GM10266 (cell line): ENCODE results near the gene PAGE2B.

Source experiments
- DNase-seq: peaks from one replicate; pipeline ENCODE4 v3.0.0; 2012; ENCODE audit errors: extremely low spot score
- TF ChIP-seq, protein P1 (sequence below): IDR thresholded peaks from 2 replicates; pipeline ENCODE4 v1.5.1; 2012; ENCODE audit warnings: mild to moderate bottlenecking, low read depth; ENCODE audit not compliant: control insufficient read depth, insufficient read depth; ENCODE audit errors: missing control alignments

PAGE2B gene

DNA sequence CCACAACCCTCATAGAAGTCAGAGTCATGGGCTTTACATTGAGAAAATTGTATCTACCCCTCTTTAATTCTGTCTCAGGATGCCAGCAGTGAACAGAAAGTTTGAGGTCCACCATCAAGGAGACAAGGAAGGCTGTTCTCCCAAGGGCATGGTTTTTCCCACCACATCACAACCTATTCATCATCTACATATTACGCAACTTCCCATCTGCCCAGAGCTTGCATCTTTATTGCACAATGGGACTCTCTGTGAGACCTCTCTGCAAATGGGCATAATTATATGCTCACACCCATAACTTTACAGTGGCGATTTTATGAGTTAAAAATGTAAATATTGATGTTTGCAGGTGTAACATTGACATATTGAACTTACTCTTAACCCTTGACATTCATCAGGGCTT, 52.9 kb downstream of the PAGE2B start:
- DNase-seq = no peak
- TF ChIP-seq, protein P1, sequence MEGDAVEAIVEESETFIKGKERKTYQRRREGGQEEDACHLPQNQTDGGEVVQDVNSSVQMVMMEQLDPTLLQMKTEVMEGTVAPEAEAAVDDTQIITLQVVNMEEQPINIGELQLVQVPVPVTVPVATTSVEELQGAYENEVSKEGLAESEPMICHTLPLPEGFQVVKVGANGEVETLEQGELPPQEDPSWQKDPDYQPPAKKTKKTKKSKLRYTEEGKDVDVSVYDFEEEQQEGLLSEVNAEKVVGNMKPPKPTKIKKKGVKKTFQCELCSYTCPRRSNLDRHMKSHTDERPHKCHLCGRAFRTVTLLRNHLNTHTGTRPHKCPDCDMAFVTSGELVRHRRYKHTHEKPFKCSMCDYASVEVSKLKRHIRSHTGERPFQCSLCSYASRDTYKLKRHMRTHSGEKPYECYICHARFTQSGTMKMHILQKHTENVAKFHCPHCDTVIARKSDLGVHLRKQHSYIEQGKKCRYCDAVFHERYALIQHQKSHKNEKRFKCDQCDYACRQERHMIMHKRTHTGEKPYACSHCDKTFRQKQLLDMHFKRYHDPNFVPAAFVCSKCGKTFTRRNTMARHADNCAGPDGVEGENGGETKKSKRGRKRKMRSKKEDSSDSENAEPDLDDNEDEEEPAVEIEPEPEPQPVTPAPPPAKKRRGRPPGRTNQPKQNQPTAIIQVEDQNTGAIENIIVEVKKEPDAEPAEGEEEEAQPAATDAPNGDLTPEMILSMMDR = no peak
